ENCODE data around the gene RNF225. TPM values are rescaled to one million over a fixed set of nuclear protein-coding genes. Genes with fewer than 3 reads are reported as not detected.

The RNF225 gene
- total and polyA plus RNA-seq, 9 of the 15 experiments (the other 6 are each of a cell fraction or from before 2014, with no cell fraction given): 0.33 TPM; not detected in 8

GRCh38 chr19:58400916-58401839 lies 5.7 kb downstream of the RNF225 start (continued):
- peak; percentile 87 for TF ChIP-seq ZBTB2 (IDR thresholded peaks at IDR 0.05)
- peak; percentile 90 for TF ChIP-seq SUPT5H (IDR thresholded peaks at IDR 0.05)
- 0 out of 2 replicates have a peak, but pooled peaks have one; percentile 64 for TF ChIP-seq LCOR (CRISPR knock-in tag; IDR thresholded peaks at IDR 0.05)
- TF ChIP-seq KAT8 (IDR thresholded peaks at IDR 0.05; ENCODE audit: low read depth): no peak
- no peak for TF ChIP-seq ZFP1 (CRISPR knock-in tag; IDR thresholded peaks at IDR 0.05)
- no peak for TF ChIP-seq ZNF143 (CRISPR knock-in tag; IDR thresholded peaks at IDR 0.05)
- TF ChIP-seq DDX20 (tag; IDR thresholded peaks at IDR 0.05; ENCODE audit: low read depth): no peak
- no peak for TF ChIP-seq NCOA1 (IDR thresholded peaks at IDR 0.05; ENCODE audit: low read depth)
- TF ChIP-seq ID3 (CRISPR knock-in tag; IDR thresholded peaks at IDR 0.05): no peak
- 0 out of 2 replicates have a peak, but pooled peaks have one; percentile 45 for TF ChIP-seq ID3 (tag; IDR thresholded peaks at IDR 0.05)
- TF ChIP-seq OTX1 (CRISPR knock-in tag; IDR thresholded peaks at IDR 0.05): 0 out of 2 replicates have a peak, but pooled peaks have one; percentile 44
- TF ChIP-seq TSHZ1 (CRISPR knock-in tag; IDR thresholded peaks at IDR 0.05): no peak
- peak; percentile 76 for TF ChIP-seq FOXJ2 (tag; IDR thresholded peaks at IDR 0.05)
- peak; percentile 54 for TF ChIP-seq HMGN3 (IDR thresholded peaks at IDR 0.05; ENCODE audit: borderline replicate concordance, extremely low read depth, insufficient read length, low read depth, low read length)
- TF ChIP-seq MCM2 (IDR thresholded peaks at IDR 0.05; ENCODE audit: low read depth): no peak
- no peak for TF ChIP-seq PTTG1 (tag; IDR thresholded peaks at IDR 0.05; ENCODE audit: low read depth)
- peak; percentile 88 for TF ChIP-seq CTBP1 (IDR thresholded peaks at IDR 0.05; ENCODE audit: borderline replicate concordance)
- TF ChIP-seq POLR2AphosphoS2 (IDR thresholded peaks at IDR 0.05; ENCODE audit: low read length): 0 out of 2 replicates have a peak, but pooled peaks have one; percentile 70
- no peak for TF ChIP-seq TEAD4 (IDR thresholded peaks at IDR 0.05; ENCODE audit: low read length)
- no peak for TF ChIP-seq TEAD4 (CRISPR knock-in tag; IDR thresholded peaks at IDR 0.05; ENCODE audit: borderline replicate concordance)
- TF ChIP-seq ZBED1 (IDR thresholded peaks at IDR 0.05): no peak
- TF ChIP-seq ZNF174 (CRISPR knock-in tag; IDR thresholded peaks at IDR 0.05): no peak
- no peak for TF ChIP-seq TCF7L2 (IDR thresholded peaks at IDR 0.05; ENCODE audit: low read depth, low read length)
